Stimulated activated CD4-positive, alpha-beta T cell treated with anti-CD3 and anti-CD28 coated beads, Interleukin-12 subunit alpha, Interleukin-12 subunit beta, amount 100 ng/mL, for 48 hours (primary cell): Measurements from ENCODE around the gene MTARC1.

ENCODE experiments used
- DNase-seq, 3 donors: peaks; one replicate each; pipeline ENCODE4 v3.0.0-alpha.2; 2020; ENCODE audit warnings: low read depth in 2 of 3, low spot score in 1 of 3

MTARC1 gene

GRCh38 chr1:220828950-220829586, 42.4 kb downstream of the MTARC1 start:
- DNase-seq: no peak

- DNase-seq: no peak
Measured at GRCh38 chr1:220833436-220833835, 46.7 kb downstream of the MTARC1 start.

DNA sequence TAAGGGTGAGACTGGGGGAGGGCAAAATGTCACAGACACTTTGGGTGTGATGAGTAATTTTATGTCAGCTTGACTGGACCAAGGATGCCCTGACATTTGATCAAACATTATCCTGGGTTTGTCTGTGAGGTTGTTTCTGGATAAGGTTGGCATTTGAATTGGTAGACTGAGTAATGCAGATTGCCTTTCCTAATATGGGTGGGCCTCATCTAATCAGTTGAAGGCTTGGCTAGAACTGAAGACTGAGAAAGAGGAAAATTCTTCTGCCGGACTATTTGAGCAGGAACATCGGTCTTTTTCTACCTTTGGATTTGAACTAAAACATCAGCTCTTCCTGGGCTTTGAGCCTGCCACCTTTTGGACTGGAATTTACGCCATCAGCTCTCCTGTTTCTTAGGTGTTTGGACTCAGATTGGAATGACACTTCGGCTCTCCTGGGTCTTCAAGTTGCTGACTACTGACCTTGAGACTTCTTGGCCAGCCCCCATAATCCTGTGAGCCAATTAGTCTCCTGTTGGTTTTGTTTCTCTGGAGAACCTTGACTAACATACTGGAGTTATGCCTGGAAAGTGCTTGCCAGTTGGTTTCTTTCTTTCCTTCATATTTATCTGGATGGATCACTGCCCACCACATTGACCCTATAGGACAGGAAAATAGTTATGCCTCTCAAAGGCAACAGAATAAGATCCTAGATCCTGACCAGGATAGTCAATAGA, 47.6 kb downstream of the MTARC1 start:
- no peak for DNase-seq
